HG03095 (cell line): ENCODE measurements around the gene SLC25A12.
"Not testable (repeated sequence)": the region's sequence is repeated elsewhere in the genome, so short reads cannot be mapped to it uniquely, and the experiment has no call there.

Source experiments
- ATAC-seq: cut with Tn5 transposase; IDR thresholded peaks from one replicate; pipeline ENCODE4 v1.9.1; 2021; ENCODE audit warnings: moderate library complexity; ENCODE audit not compliant: unreplicated experiment

Gene SLC25A12, protein sequence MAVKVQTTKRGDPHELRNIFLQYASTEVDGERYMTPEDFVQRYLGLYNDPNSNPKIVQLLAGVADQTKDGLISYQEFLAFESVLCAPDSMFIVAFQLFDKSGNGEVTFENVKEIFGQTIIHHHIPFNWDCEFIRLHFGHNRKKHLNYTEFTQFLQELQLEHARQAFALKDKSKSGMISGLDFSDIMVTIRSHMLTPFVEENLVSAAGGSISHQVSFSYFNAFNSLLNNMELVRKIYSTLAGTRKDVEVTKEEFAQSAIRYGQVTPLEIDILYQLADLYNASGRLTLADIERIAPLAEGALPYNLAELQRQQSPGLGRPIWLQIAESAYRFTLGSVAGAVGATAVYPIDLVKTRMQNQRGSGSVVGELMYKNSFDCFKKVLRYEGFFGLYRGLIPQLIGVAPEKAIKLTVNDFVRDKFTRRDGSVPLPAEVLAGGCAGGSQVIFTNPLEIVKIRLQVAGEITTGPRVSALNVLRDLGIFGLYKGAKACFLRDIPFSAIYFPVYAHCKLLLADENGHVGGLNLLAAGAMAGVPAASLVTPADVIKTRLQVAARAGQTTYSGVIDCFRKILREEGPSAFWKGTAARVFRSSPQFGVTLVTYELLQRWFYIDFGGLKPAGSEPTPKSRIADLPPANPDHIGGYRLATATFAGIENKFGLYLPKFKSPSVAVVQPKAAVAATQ

DNA sequence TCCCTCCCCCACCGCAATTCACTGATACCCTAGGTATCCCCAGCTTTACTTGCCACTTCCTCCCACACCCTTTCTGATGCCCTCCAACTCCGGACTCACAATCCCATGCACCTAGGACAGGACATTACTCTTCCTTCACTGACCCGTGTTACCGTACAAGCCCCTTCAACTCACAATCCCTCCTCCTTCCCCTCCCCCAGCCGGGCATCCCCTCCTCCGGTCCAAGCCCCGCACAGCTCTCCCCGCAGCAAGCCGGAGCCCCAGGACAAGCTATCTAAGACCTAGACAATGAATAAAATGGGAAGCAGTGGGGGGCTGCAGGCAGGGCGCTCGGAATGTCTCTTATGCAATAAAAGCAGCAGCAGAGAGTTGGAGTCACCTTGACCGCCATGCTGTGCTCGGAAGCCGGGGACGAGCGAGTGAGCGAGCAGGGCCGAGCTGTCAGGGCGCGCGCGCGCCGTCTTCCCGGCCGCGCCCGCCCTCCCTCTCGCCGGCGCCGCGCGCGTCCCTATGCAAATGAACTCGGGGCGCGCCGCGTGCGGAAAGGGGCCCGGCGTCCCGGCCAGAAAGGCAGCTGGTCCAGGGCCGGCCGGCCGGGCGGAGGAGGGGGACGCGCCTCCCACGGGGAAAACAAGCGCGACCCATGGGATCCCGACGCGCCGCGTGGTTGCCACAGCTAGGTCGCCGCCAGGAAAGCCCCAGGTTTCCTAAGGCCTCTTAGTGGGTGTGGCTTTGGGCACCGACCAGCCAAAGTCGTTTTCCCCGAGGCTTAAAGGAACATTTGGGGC lies at the start of gene SLC25A12:
TSS of gene SLC25A12 (minus strand) at position 421 of the 788 bp plus-strand sequence. CDS start at position 391, 30 bp downstream.
- peak; percentile 96 for ATAC-seq

DNA sequence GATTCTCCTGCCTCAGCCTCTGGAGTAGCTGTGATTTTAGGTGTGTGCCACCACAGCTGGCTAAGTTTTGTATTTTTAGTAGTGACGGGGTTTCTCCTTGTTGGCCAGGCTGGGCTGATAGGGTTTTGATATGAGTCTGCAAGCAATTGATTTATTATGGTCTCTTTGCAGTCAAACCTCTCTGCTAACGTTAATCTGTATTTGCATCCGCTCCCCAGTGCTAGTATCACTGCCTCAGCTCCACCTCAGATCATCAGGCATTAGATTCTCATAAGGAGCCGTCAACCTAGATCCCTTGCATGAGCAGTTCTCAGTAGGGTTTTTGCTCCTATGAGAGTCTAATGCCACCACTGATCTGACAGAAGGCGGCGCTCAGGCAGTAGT lies 47.3 kb upstream of the SLC25A12 start:
- no peak for ATAC-seq

DNA sequence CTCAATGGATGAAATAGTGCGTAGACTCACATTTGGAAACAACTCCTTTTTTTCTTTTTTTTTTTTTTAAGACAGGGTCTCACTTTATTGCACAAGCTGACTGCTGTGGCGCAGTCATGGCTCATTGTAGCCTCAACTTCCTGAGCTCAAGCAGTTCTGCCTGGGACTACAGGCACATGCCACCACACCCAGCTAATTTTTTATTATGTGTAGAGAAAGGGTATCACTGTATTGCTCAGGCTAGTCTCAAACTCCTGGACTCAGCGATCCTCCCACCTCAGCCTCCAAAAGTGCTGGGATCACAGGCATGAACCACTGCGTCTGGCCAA lies 45.7 kb upstream of the SLC25A12 start:
- ATAC-seq = no peak

DNA sequence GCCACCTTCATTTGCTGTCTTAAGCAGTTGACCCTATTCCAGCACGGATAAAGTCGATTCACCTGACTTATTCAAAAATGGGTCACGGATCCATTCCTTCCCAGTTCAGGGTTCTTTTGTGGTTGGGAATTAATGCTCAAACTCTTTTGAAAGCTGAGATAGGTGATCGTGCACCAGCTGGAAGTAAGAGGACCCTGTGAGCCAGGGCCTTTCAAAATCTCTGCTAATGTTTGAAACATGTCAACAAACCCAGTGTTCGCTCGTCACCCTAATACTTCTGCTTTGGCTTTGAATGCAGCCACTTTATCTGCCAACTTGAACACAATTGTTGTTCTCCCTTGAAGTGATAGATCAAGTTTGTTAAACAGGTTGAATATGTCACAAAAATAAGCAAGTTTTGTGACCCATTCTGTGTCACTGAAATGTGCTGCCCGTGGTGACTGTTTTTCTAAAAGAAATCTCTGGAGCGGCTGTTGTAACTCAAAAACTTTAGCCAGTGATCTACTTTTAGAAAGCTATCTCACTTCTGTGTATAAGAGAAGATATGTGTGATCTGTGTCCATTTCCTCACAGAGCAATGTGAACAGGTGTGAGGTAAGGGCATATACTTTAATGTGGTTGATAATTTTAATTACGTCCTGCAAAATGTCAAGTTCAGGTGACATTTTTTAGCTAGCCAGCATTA lies 45.2 kb upstream of the SLC25A12 start:
- ATAC-seq = no peak

GRCh38 chr2:171930385-171930784 lies 36.3 kb upstream of the SLC25A12 start:
- no peak for ATAC-seq

DNA sequence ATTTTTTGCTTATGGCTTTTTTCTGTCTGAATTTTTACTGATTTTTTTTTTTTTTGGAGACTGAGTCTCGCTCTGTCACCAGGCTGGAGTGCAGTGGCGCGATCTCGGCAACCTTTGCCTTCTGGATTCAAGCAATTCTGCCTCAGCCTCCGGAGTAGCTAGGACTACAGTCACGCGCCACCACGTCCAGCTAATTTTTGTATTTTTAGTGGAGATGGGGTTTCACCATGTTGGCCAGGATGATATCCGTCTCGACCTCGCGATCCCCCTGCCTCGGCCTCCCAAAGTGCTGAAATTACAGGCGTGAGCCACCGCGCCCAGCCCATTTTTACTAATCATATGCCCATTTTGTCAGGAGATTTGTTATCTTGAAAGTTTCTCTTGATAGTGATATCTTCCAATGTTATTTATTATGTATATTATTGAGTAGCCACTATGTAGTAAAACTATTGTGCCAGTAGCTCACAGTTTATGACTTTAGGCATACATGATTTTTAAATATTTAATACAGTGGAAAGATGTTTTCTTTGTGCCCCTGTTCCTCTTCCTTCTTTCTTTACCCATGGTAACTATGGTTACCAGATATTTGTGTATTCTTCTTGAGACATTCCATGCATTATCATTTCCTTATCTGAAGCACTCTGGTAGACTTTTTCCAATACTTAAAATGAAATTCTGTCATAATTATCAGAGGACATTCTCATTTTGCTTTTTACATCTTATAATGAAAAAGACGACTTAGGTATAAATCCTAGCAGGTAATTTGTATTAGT lies 30.3 kb upstream of the SLC25A12 start:
- no peak for ATAC-seq

DNA sequence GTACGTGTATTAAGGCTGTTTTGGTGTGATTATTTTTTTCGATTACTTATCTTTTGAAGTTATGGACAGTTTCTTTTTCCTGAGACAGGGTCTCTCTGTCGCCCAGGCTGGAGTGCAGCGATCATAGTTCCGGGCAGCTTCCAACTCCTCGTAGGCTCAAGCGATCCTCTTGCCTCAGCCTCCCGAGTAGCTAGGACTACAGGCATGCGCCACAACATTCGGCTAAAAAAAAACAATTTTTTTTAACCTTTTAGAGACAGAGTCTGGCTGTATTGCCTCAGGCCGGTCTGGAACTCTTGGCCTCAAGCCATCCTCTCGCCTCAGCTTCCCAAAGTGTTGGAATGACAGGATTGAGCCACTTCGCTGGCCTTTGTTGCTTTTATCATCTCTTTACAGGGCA lies 29.2 kb upstream of the SLC25A12 start:
- ATAC-seq = no peak

- ATAC-seq = peak; percentile 99
Measured at GRCh38 chr2:171922230-171923022, 28.4 kb upstream of the SLC25A12 start, which contains the start of gene HAT1. TSS of gene HAT1 (plus strand) at chr2:171922461. CDS start at chr2:171922501, 40 bp downstream.

- ATAC-seq = no peak
Measured at GRCh38 chr2:171921970-171922229, 27.9 kb upstream of the SLC25A12 start.

DNA sequence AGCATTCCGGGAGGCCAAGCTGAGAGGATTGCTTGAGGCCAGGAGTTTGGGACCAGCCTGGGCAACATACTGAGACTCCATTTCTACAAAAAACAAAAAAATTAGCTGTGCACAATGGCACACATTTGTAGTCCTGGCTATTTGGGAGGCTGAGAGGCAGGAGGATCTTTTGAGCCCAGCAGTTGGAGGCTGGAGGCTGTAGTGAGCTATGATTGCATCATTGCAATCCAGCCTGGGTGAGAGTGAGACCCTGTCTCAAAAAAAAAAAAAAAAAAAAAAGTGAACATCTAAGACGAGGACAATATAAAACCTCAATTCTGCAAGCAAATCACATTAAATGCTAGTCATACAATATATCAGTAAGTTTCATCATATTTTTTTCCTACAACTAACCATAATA lies 25.4 kb upstream of the SLC25A12 start:
- ATAC-seq = no peak

DNA sequence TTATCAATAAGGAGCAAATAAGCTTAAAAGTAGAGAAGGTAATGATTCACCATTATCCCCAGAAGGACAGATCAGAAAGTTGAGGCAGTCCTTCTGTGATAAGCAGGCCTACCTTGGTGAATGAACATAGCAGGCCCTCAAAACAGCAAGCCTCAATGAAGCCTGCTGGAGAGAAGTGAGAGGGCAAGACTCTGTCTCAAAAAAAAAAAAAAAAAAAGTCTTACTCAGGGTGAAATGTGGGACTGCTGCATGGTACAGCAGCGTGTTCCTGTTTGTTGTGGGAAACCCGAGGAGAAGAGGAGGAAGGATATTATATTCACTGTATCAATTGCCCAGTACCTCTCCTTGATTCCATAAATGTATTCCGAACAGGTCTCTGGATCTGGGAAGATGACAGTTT lies 19.5 kb upstream of the SLC25A12 start:
- ATAC-seq = no peak

- no peak for ATAC-seq
Measured at GRCh38 chr2:171910494-171910893, 16.4 kb upstream of the SLC25A12 start.

GRCh38 chr2:171909266-171909665 lies 15.2 kb upstream of the SLC25A12 start:
- no peak for ATAC-seq

GRCh38 chr2:171908235-171908634 lies 14.2 kb upstream of the SLC25A12 start:
- ATAC-seq = no peak

GRCh38 chr2:171902840-171903420 lies 8.9 kb upstream of the SLC25A12 start:
- ATAC-seq = peak; percentile 66

- ATAC-seq = not testable (repeated sequence)
Measured at GRCh38 chr2:171899623-171900282, 5.7 kb upstream of the SLC25A12 start.

GRCh38 chr2:171895786-171896185 lies 1.7 kb upstream of the SLC25A12 start:
- no peak for ATAC-seq

GRCh38 chr2:171894612-171894947 lies 536 bp upstream of the SLC25A12 start:
- no peak for ATAC-seq
